HG02973 (cell line): ENCODE data around the gene GNL1.

Source experiments
- ATAC-seq: cut with Tn5 transposase; IDR thresholded peaks from one replicate; pipeline ENCODE4 v1.9.1; 2021; ENCODE audit warnings: moderate library complexity; ENCODE audit not compliant: unreplicated experiment

The GNL1 gene

GRCh38 chr6:30570263-30570662, 14.0 kb upstream of the GNL1 start:
- no peak for ATAC-seq

DNA sequence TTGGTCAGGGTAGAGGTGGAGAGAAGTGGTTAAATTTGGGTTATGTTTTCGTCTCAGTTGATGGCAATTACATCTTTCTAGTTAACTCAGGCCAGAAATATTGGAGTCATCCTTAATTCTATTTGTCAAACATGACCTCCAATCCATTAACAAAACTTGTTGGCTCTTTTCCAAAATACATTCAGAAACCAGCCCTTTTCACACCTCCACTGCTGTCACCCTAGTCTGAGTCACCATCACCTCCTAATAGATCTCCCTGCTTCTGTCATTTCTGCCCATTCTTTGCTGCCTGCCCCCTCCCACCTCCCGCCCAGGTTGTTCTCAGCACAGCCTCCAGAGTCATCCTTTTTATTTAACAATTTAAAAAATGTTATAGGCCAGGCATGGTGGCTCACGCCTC, 12.0 kb upstream of the GNL1 start:
- ATAC-seq: no peak

DNA sequence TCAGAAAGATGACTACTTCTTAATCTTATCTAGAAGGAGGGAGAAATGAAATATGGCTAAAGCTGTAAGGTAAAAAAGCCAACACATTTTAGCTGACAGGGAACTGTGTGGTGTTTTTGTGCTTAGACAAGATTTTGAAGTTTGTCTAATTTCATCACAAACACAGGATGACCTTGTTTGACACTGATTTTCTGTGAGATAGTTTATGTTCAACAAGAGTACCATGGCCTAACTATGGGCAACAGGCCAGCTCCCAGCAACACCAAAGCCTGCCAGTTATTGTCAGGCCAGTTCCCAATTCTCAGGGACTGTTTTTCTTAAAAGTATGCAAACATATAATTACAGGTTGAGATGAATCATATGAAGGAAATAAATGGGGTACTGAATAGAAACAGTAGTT, 9.5 kb upstream of the GNL1 start:
- ATAC-seq: no peak

DNA sequence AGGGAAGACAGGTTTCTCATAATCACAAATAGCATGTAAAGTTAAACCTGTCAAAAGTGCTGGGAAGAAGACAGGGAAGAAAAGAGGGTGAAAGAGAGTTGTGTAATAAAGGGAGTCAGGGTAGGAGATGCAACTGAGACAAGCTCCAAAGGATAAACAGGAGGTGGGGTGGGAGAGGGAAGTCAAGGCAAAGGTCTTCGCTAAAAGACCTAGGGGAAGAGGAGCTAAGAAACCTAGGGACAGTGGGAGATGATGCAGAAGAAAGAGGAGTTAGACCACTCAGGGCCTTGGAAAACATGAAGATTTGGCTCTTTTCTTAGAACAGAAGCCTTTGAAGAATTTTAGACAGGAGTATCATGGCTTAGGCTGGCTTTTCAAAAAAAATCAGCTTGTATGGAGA, 7.8 kb upstream of the GNL1 start:
- no peak for ATAC-seq

DNA sequence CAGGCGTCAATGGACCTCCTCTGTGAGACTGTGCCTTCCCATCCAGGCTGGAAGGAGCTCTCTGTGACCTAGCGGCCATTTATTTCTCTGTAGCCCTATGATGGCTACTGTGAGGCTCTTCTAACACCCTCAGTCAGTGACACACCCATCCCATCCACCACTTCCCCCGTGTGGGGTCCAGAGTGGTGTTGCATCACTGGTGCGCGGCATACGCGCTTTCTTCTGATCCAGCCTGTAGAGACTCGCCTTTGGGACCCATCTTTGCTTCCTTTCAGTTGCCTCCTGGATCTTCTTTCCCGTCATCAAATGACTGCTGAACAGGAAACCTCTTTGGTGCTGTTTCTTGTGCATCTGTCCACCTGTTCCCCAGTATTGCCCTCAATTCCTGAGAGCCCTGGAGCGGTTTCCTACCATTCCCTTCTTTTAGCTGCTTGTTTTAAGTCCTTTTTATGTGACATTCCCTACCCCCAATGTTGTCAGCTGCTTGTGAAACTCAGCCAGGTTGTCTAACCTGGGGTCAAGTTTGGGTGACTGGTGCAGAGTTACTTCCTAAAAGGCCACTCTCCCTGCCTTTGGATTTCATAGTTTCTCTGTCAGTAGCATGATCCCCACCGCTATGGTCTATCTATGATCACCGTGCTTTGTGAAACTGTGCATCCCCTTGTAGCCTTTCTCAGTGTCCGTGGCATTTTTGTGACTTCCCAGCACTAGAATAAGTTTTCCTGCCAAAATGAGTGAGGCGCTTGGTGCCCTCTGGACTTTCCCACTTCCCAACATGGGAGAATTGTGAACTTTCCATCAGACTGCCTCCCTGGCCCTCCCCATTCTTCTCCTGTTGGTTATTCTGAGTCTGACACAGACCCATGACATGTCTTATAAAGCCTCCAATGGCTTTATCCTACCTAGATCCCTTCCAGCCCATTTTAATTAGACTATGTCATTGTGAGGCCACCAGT, 6.5 kb upstream of the GNL1 start:
- ATAC-seq: no peak

GRCh38 chr6:30560930-30561329, 4.6 kb upstream of the GNL1 start:
- no peak for ATAC-seq

GRCh38 chr6:30557683-30557981, 1.3 kb upstream of the GNL1 start:
- ATAC-seq: no peak

DNA sequence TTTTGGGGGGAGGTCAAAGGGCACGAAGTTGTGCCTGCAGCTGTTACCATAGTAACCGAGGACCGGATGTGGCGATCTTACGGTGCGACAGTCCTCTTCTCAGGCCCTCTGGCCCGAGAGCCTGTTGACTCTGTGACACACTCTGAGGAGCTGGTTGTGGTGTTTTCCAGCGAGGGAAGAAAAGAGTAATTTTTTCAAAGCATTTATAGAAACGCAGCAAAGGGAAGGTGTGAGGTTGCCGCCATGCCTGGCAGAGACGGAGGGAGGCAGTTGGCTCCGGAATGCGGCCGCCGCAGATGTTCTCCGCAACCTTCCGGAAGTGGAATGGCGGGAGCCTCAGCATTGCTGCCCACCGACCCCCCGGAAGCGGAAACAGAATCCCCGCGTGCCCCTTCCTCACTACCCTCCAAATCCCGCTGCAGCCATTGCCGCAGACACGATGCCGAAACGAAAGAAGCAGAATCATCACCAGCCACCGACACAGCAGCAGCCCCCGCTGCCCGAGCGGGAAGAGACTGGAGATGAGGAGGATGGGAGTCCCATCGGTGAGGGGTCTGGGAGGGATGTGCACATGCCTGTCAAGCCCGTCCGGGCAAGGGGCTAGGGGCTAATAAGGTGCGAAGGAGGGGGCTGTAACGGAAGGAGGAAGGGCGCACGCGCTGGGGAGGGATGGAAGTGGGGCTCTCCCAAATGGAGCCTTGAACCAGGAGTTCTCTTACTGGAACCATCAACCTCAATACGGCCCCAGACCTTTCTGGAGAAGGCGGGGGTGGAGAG, 805 bp upstream of the GNL1 start, which contains the start of gene PRR3:
PRR3 (plus strand) TSS at position 390 of the 777 bp plus-strand sequence; CDS start at position 440, 50 bp downstream.
- peak; percentile 49 for ATAC-seq

DNA sequence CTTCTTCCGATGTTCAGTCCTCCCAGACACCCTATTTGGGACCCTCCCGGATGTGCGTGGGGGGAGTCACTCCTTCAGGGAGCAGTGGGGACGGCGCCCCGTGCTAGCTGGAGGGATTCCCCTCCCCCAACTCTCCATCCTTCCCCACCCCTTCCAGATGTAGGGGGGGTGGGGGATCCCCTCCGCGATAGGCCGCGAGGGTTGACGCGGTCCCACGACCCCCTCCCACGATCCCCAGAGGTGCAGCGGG, 548 bp downstream of the GNL1 start:
- ATAC-seq: peak; percentile 6

DNA sequence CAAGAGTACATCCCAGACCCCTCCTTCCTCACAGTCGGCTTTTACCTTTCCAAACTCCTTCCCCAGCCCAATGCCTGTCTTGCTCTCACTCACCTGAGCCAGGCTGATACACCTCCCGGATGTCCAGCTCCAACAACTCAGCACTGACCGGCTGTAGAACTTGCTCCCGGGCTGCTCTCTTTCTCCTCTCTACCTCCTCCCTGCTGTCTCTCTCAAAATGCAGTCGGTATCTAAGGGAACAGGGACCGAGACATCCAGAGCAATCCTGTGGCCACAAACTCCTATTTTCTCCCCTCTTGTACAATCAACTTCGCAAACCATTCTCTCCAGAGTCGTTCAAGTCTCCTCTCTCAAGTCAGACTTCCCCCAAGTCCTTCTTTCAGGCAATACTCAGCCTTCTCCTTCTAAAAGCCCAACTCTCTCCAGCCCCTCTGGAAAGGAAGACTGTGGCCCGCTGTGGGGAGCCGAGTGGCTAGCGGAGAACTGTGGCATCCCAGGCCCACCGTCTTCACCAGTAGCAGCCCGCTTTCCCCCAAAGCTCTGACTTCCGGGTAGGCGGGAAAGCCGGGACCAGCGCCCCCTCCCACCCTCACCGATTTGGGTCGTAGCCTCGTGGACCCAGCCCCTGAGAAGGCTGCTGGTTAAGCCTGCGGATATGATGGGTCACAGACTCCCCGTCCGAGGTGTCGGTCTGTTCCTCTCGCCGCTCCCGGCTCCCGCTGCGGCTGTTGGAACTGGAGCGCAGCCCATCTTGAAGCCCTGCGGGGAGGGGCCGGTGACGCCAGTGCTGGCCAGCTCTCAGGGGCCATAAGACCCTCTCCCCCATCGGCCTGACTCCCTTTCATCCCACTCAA, 1.1 kb downstream of the GNL1 start:
- no peak for ATAC-seq

DNA sequence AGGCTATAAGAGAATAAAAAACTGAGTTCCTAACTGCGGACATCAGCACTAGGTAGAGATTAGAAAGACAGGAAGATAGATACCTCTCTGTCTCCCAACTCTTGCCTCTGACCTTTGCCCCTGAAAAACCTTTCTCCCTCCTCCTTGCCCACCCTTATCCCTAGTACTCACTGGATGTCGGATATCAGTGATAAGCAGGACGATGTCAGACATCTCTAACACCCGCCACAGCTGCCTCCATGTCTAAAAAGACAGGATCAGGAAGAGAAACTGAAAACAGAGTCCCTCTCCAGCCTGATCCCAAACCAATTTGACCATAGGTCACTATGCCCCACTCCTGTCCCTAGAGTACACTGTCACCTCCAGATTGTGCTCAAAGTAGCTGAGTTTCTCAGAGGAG, 1.9 kb downstream of the GNL1 start:
- no peak for ATAC-seq

- ATAC-seq: no peak
Measured at GRCh38 chr6:30548375-30548774, 7.9 kb downstream of the GNL1 start.

GRCh38 chr6:30547454-30547853, 8.8 kb downstream of the GNL1 start:
- ATAC-seq: no peak

DNA sequence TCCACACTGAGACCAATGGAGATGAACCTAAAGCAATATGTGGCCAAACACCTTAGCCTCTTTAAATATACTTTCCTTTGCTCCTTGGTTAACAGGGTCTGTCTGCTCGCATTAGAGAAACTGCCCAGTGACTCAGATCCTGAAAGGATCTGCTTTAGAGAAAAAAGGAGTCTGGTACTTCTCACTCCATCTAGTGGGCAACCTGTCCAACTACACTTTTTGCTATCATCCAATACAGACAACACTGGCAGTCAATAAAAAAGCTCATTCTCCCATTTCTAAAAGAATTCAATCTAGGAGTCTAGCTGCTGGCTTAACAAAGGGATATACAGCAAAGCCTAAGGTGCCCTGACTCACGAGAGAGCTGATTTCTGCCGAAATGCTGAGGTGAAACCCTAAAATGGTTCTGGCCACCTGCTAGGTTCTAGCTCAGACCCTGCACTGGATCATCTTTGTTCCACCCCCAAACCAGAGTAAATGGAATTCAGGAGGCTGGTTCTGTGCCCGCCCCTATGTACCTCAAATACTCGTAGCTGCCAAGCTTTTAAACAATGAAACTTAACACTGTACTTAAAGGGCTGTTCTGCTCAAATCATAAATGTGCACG, 11.5 kb downstream of the GNL1 start:
- no peak for ATAC-seq

GRCh38 chr6:30543821-30544220, 12.5 kb downstream of the GNL1 start:
- ATAC-seq: no peak

- no peak for ATAC-seq
Measured at GRCh38 chr6:30542915-30543314, 13.4 kb downstream of the GNL1 start.

DNA sequence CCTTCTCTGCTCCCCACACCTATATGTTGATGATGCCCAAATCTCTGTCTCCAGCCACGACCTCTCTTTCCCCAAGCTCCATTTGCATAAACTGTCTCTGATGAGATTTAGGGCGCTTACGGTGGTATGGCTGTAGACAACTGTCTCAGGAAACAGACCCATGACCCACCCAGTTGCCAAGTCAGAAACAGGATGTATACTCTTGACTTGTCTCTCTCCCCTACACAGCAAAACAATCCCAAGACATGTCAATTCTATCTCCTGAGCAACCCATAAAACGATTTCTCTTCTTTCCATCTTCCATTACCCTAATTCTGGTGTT, 13.9 kb downstream of the GNL1 start:
- ATAC-seq: no peak

- ATAC-seq: no peak
Measured at GRCh38 chr6:30541515-30542403, 14.5 kb downstream of the GNL1 start.

- no peak for ATAC-seq
Measured at GRCh38 chr6:30537931-30538330, 18.4 kb downstream of the GNL1 start.
